NT2/D1 (cell line): Measurements from ENCODE around the gene GPR39.

ENCODE experiments used
- DNase-seq: peaks from one replicate; pipeline ENCODE4 v3.0.0-alpha.2; 2011; ENCODE audit warnings: low read depth, low spot score
- H3K27me3 ChIP-seq: 2 replicates; pipeline ENCODE4 v1.6.0; 2011; ENCODE audit warnings: mild to moderate bottlenecking; ENCODE audit not compliant: insufficient read length, insufficient read depth
- H3K36me3 ChIP-seq: 2 replicates; pipeline ENCODE4 v1.6.1; 2011; ENCODE audit warnings: mild to moderate bottlenecking, low read length, mixed read lengths; ENCODE audit not compliant: insufficient read depth, insufficient read length
- H3K4me1 ChIP-seq: 2 replicates; pipeline ENCODE4 v1.5.1; 2011; ENCODE audit not compliant: insufficient read depth, insufficient read length
- H3K4me3 ChIP-seq: 2 replicates; pipeline ENCODE4 v1.5.1; 2011; ENCODE audit warnings: low read depth; ENCODE audit not compliant: insufficient read length
- H3K9ac ChIP-seq: 2 replicates; pipeline ENCODE4 v1.6.0; 2011; ENCODE audit warnings: low read depth; ENCODE audit not compliant: insufficient read length
- H3K9me3 ChIP-seq: 2 replicates; pipeline ENCODE4 v1.5.1; 2011; ENCODE audit warnings: mild to moderate bottlenecking, low read length; ENCODE audit not compliant: insufficient read depth
- SUZ12 ChIP-seq: IDR thresholded peaks from 2 replicates; pipeline ENCODE4 v1.6.1; 2011; ENCODE audit not compliant: insufficient read length, insufficient read depth; ENCODE audit errors: extremely low read depth
- YY1 ChIP-seq: IDR thresholded peaks from 2 replicates; pipeline ENCODE4 v1.6.1; 2011; ENCODE audit not compliant: insufficient read length, insufficient read depth
- ZNF274 ChIP-seq: IDR thresholded peaks from 2 replicates; pipeline ENCODE4 v1.6.1; 2011; ENCODE audit warnings: mild to moderate bottlenecking, low read depth, low read length

The GPR39 gene

DNA sequence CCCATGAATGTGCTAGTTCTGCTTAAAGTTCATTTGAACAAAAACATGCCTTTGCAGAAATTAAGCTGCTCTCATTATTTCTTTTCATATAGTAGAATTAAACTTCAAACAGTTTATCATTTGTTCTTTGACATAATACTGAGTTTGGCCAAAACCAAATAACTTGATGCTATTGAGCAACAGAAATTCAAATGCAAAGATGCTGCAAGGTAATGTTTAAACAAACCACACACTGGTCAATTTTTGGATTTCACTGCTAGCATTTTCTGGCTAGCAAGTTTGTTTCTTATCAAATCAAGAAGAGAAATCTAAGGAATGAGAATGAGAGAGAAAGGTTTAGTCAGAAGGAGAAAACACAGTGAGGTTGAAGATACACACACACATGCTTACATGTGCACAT, 173.4 kb downstream of the GPR39 start:
- TF ChIP-seq ZNF274, result no peak
- TF ChIP-seq SUZ12, result no peak
- TF ChIP-seq YY1, result no peak
- no peak for DNase-seq
- Histone ChIP-seq H3K36me3 (no peaks in the 10 kb centered on the region), H3K4me3 (no peak overlapping the region), H3K9me3 (no peaks in the 10 kb centered on the region), H3K27me3 (no peaks in the 10 kb centered on the region), H3K4me1 (peaks cover 9% of the 10 kb centered on the region), H3K9ac (no peak overlapping the region)

DNA sequence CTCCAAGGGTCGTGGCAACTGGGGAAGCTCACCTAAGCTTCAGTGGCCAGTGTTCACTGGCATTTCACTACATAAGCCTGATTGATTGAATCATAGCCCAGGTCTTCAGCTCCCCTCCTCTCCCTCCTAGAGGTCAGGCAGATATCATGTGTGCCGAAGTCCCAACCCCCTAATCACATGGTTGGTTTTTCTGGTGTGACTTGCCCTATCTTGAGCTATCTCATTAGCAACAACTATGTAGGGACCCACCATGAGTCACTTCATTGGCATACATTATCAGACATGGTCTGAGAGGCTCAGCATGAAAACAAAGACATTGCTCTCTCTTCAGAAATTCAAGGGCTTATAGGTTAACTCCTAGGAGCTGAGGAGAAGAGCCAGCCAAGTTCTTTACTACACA, 176.6 kb downstream of the GPR39 start:
- Histone ChIP-seq H3K9ac (no peak overlapping the region), H3K4me1 (peaks cover 5% of the 10 kb centered on the region), H3K4me3 (no peak overlapping the region), H3K36me3 (no peaks in the 10 kb centered on the region), H3K27me3 (no peaks in the 10 kb centered on the region), H3K9me3 (peaks cover 14% of the 10 kb centered on the region; the same call in 1 of the 2 replicates)
- TF ChIP-seq SUZ12 (no peak), YY1 (no peak), ZNF274 (no peak)
- peak; percentile 30 for DNase-seq

GRCh38 chr2:132595186-132595585, 178.6 kb downstream of the GPR39 start:
- peaks cover 17% of the 10 kb centered on the region; the same call in 1 of the 2 replicates for H3K9me3 ChIP-seq
- H3K36me3 ChIP-seq, result no peaks in the 10 kb centered on the region
- no peak overlapping the region for H3K4me3 ChIP-seq
- H3K4me1 ChIP-seq, result peaks cover 5% of the 10 kb centered on the region
- H3K9ac ChIP-seq, result no peak overlapping the region
- no peak for TF ChIP-seq YY1
- TF ChIP-seq ZNF274, result no peak
- no peak for TF ChIP-seq SUZ12
- DNase-seq, result no peak
- H3K27me3 ChIP-seq, result no peaks in the 10 kb centered on the region

- Histone ChIP-seq H3K9me3 (peaks cover 17% of the 10 kb centered on the region; the same call in 1 of the 2 replicates), H3K4me3 (no peak overlapping the region), H3K27me3 (no peaks in the 10 kb centered on the region), H3K4me1 (peaks cover 3% of the 10 kb centered on the region), H3K36me3 (no peaks in the 10 kb centered on the region), H3K9ac (no peak overlapping the region)
- no peak for DNase-seq
- TF ChIP-seq ZNF274, result no peak
- TF ChIP-seq SUZ12, result no peak
- TF ChIP-seq YY1, result no peak
Observed at GRCh38 chr2:132595693-132596092, 179.1 kb downstream of the GPR39 start.

DNA sequence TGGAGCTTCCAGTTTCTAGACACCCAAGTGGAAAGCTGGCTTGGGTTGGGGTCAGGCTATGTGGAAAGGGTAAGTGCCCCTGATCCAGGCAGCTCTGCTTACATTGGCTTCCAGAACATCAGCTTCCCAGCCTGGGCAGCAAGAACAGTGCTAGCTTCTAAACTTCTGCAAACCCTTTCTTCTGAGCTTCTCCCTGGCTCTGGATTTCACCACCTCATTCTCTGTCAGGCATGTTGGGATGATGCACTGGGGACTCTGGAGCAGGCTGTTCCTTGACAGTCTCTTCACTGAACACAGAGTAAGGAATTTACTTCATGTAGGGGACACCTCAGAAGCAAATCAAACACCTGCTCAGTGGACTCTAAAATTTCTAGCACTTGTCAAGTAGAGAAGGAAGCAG, 180.6 kb downstream of the GPR39 start:
- Histone ChIP-seq H3K9ac (no peak overlapping the region), H3K4me3 (no peak overlapping the region), H3K4me1 (peaks cover 3% of the 10 kb centered on the region), H3K36me3 (no peaks in the 10 kb centered on the region), H3K9me3 (peaks cover 17% of the 10 kb centered on the region; the same call in 1 of the 2 replicates), H3K27me3 (no peaks in the 10 kb centered on the region)
- no peak for DNase-seq
- TF ChIP-seq SUZ12 (no peak), YY1 (no peak), ZNF274 (no peak)

DNA sequence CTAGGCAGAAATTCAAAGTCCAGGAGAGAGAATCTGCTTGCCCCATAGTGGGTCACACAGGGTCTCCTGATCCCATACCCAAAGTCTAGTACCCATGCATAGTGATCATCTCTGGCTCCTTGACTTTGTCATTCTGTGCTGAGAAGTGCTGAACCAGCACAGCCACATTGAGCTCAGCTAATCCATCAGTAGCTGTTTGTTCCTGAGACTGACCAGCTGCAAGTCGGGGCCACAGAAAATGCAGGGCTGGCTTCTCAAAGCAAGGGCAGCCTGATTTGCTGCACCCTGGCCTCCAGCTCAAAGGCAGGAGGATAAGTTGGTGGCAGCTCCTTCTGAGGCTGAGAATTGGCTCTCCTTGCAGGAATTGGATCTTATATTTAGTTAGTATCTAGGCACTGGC, 181.2 kb downstream of the GPR39 start:
- Histone ChIP-seq H3K4me1 (peaks cover 3% of the 10 kb centered on the region), H3K27me3 (no peaks in the 10 kb centered on the region), H3K9me3 (peaks cover 17% of the 10 kb centered on the region; the same call in 1 of the 2 replicates), H3K36me3 (no peaks in the 10 kb centered on the region), H3K9ac (no peak overlapping the region), H3K4me3 (no peak overlapping the region)
- no peak for DNase-seq
- TF ChIP-seq SUZ12, result no peak
- no peak for TF ChIP-seq YY1
- no peak for TF ChIP-seq ZNF274

- peaks cover 17% of the 10 kb centered on the region; the same call in 1 of the 2 replicates for H3K9me3 ChIP-seq
- H3K4me3 ChIP-seq, result no peak overlapping the region
- no peaks in the 10 kb centered on the region for H3K36me3 ChIP-seq
- H3K27me3 ChIP-seq, result no peaks in the 10 kb centered on the region
- DNase-seq, result no peak
- H3K4me1 ChIP-seq, result peaks cover 1% of the 10 kb centered on the region
- no peak overlapping the region for H3K9ac ChIP-seq
- TF ChIP-seq YY1 (no peak), SUZ12 (no peak), ZNF274 (no peak)
Observed at GRCh38 chr2:132598536-132598935, 181.9 kb downstream of the GPR39 start.

DNA sequence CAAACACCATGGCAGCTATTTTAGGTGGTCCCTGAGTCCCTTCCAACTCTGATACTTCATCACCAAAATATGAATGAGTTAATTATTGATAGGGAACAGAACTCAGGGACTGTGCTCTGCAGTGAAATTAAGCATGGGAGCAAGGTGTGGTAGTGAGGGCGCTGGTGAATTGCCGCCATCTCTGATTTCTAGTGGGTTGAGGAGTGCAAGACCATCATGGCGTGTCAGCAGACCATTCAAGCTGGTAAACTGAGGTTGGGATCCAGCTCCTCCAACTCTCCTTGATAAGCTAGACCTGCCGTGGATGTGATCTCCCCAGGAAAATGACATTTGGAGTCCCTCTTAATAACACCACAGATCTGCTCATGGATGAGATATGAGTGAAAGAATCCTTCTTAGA, 183.0 kb downstream of the GPR39 start:
- H3K36me3 ChIP-seq, result no peaks in the 10 kb centered on the region
- H3K4me1 ChIP-seq, result no peaks in the 10 kb centered on the region
- no peaks in the 10 kb centered on the region for H3K27me3 ChIP-seq
- DNase-seq, result no peak
- no peak overlapping the region for H3K9ac ChIP-seq
- no peak overlapping the region for H3K4me3 ChIP-seq
- peaks cover 17% of the 10 kb centered on the region; the same call in 1 of the 2 replicates for H3K9me3 ChIP-seq
- no peak for TF ChIP-seq ZNF274
- TF ChIP-seq SUZ12, result no peak
- TF ChIP-seq YY1, result no peak
